ENCODE results near the gene GNAI1.

The GNAI1 gene

DNA sequence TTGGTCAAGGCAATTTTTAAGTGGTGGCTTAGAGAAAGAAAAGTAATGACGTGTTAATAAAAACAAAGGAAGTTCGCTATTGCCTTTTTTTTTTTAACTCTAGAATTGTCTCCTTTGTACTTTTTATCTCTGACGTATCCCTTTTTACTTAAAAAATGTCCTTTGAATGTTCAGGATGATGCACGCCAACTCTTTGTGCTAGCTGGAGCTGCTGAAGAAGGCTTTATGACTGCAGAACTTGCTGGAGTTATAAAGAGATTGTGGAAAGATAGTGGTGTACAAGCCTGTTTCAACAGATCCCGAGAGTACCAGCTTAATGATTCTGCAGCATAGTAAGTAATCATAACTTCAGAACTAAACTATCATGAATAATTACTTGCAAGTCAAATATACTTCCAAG lies 64.4 kb downstream of the GNAI1 start:
- no peak overlapping the region for H2BK15ac ChIP-seq (ENCODE audit: low read length)
- peaks cover 0 to 4% of the 10 kb centered on the region in 2 donors for H3K9me3 ChIP-seq (replicated peaks in 1 of 2; ENCODE audit: control insufficient read depth in 2 of 2, insufficient read depth in 1 of 2, low read depth in 1 of 2, low read length in 2 of 2)
- no peak overlapping the region for H3K27ac ChIP-seq (replicated peaks; ENCODE audit: low read length)
- H3K27me3 ChIP-seq (ENCODE audit: control insufficient read depth in 3 of 3, insufficient read depth in 3 of 3, low read depth in 1 of 3, low read length in 3 of 3), result no peaks in the 10 kb centered on the region
- no peak overlapping the region for H2AFZ ChIP-seq (ENCODE audit: low read length)
- H3K23ac ChIP-seq (ENCODE audit: low read depth, low read length, poor library complexity), result no peak overlapping the region
- H3K36me3 ChIP-seq (replicated peaks in 1 of 2; ENCODE audit: control insufficient read depth in 2 of 2, insufficient read depth in 2 of 2, low read length in 2 of 2), result peaks cover 1 to 48% of the 10 kb centered on the region in 2 donors
- WGBS, 2 donors (ENCODE audit: extremely low coverage in 2 of 2, insufficient read length in 2 of 2, insufficient replicate concordance in 1 of 2), result no CpG with 5 or more reads among the region's 5 CpGs
- no peak overlapping the region for H3K18ac ChIP-seq (ENCODE audit: low read length)
- H3K79me1 ChIP-seq (ENCODE audit: low read depth, low read length), result no peaks in the 10 kb centered on the region
- H3K4me2 ChIP-seq (ENCODE audit: insufficient read depth, low read length, poor library complexity, severe bottlenecking), result no peak overlapping the region
- no peak for DNase-seq (ENCODE audit: low spot score)
- no peaks in the 10 kb centered on the region for H3K4me1 ChIP-seq (ENCODE audit: control insufficient read depth in 2 of 2, insufficient read depth in 1 of 2, low read depth in 1 of 2, low read length in 2 of 2)
- no peak overlapping the region for H2BK12ac ChIP-seq (ENCODE audit: low read length)
- no peak overlapping the region for H3K4me3 ChIP-seq (ENCODE audit: low read length in 2 of 2)
- H3K14ac ChIP-seq (ENCODE audit: low read length), result no peak overlapping the region
- H2BK5ac ChIP-seq (ENCODE audit: low read length), result no peak overlapping the region
- H2AK5ac ChIP-seq (ENCODE audit: low read depth, low read length), result no peak overlapping the region
- no peak overlapping the region for H4K91ac ChIP-seq (ENCODE audit: low read depth, low read length, poor library complexity)
- H3K9ac ChIP-seq (ENCODE audit: low read depth, low read length, poor library complexity), result no peak overlapping the region
- no peak overlapping the region for H2BK120ac ChIP-seq (ENCODE audit: low read depth, low read length)
- no peak overlapping the region for H3K4ac ChIP-seq (ENCODE audit: low read length)
- no peak overlapping the region for H4K8ac ChIP-seq (ENCODE audit: low read depth, low read length)

DNA sequence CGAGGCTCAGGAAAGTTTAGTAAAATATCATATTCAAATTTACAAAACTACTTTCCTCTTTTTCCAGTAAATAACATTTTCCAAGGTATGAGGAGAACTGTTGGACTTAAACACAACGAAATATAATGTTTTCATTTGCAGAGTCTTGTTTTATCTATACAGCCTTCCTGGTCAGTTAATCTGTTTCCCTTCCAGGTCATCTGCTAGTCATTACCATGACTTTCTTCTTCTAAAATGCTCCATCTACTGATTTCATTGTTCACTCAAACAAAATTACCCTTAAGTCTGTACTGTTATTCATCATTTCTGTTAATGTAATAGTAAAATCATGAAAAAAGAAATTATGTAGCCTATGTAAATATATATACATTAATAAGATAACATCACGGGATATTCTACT lies 69.8 kb downstream of the GNAI1 start:
- Histone ChIP-seq H3K9ac (ENCODE audit: low read depth, low read length, poor library complexity) (no peak overlapping the region), H2AK5ac (ENCODE audit: low read depth, low read length) (no peak overlapping the region), H3K4ac (ENCODE audit: low read length) (no peak overlapping the region), H3K4me1 (ENCODE audit: control insufficient read depth in 2 of 2, insufficient read depth in 1 of 2, low read depth in 1 of 2, low read length in 2 of 2) (no peaks in the 10 kb centered on the region), H2AFZ (ENCODE audit: low read length) (no peak overlapping the region), H3K4me3 (ENCODE audit: low read length in 2 of 2) (no peak overlapping the region), H3K27me3 (ENCODE audit: control insufficient read depth in 3 of 3, insufficient read depth in 3 of 3, low read depth in 1 of 3, low read length in 3 of 3) (no peaks in the 10 kb centered on the region), H3K27ac (replicated peaks; ENCODE audit: low read length) (no peak overlapping the region), H4K8ac (ENCODE audit: low read depth, low read length) (no peak overlapping the region), H4K91ac (ENCODE audit: low read depth, low read length, poor library complexity) (no peak overlapping the region), H3K18ac (ENCODE audit: low read length) (no peak overlapping the region), H2BK12ac (ENCODE audit: low read length) (no peak overlapping the region), H3K36me3 (replicated peaks in 1 of 2; ENCODE audit: control insufficient read depth in 2 of 2, insufficient read depth in 2 of 2, low read length in 2 of 2) (peaks cover 1 to 76% of the 10 kb centered on the region in 2 donors), H3K9me3 (replicated peaks in 1 of 2; ENCODE audit: control insufficient read depth in 2 of 2, insufficient read depth in 1 of 2, low read depth in 1 of 2, low read length in 2 of 2) (no peaks in the 10 kb centered on the region), H3K79me1 (ENCODE audit: low read depth, low read length) (no peaks in the 10 kb centered on the region), H3K23ac (ENCODE audit: low read depth, low read length, poor library complexity) (no peak overlapping the region), H2BK120ac (ENCODE audit: low read depth, low read length) (no peak overlapping the region), H2BK5ac (ENCODE audit: low read length) (no peak overlapping the region), H3K4me2 (ENCODE audit: insufficient read depth, low read length, poor library complexity, severe bottlenecking) (no peak overlapping the region), H2BK15ac (ENCODE audit: low read length) (no peak overlapping the region), H3K14ac (ENCODE audit: low read length) (no peak overlapping the region)
- WGBS, 2 donors (ENCODE audit: extremely low coverage in 2 of 2, insufficient read length in 2 of 2, insufficient replicate concordance in 1 of 2), result no CpG with 5 or more reads among the region's 3 CpGs
- DNase-seq (ENCODE audit: low spot score), result no peak

GRCh38 chr7:80204919-80205318 lies 70.3 kb downstream of the GNAI1 start:
- Histone ChIP-seq H3K9me3 (replicated peaks in 1 of 2; ENCODE audit: control insufficient read depth in 2 of 2, insufficient read depth in 1 of 2, low read depth in 1 of 2, low read length in 2 of 2) (no peaks in the 10 kb centered on the region), H3K14ac (ENCODE audit: low read length) (no peak overlapping the region), H3K18ac (ENCODE audit: low read length) (no peak overlapping the region), H2BK5ac (ENCODE audit: low read length) (no peak overlapping the region), H3K4ac (ENCODE audit: low read length) (no peak overlapping the region), H3K36me3 (replicated peaks in 1 of 2; ENCODE audit: control insufficient read depth in 2 of 2, insufficient read depth in 2 of 2, low read length in 2 of 2) (peaks cover 1 to 71% of the 10 kb centered on the region in 2 donors), H2BK12ac (ENCODE audit: low read length) (no peak overlapping the region), H4K91ac (ENCODE audit: low read depth, low read length, poor library complexity) (no peak overlapping the region), H4K8ac (ENCODE audit: low read depth, low read length) (no peak overlapping the region), H3K23ac (ENCODE audit: low read depth, low read length, poor library complexity) (no peak overlapping the region), H3K4me3 (ENCODE audit: low read length in 2 of 2) (no peak overlapping the region), H3K27ac (replicated peaks; ENCODE audit: low read length) (no peak overlapping the region), H3K79me1 (ENCODE audit: low read depth, low read length) (no peaks in the 10 kb centered on the region), H2AFZ (ENCODE audit: low read length) (no peak overlapping the region), H3K4me2 (ENCODE audit: insufficient read depth, low read length, poor library complexity, severe bottlenecking) (no peak overlapping the region), H3K27me3 (ENCODE audit: control insufficient read depth in 3 of 3, insufficient read depth in 3 of 3, low read depth in 1 of 3, low read length in 3 of 3) (no peaks in the 10 kb centered on the region), H2BK15ac (ENCODE audit: low read length) (no peak overlapping the region), H3K4me1 (ENCODE audit: control insufficient read depth in 2 of 2, insufficient read depth in 1 of 2, low read depth in 1 of 2, low read length in 2 of 2) (no peaks in the 10 kb centered on the region), H2AK5ac (ENCODE audit: low read depth, low read length) (no peak overlapping the region), H2BK120ac (ENCODE audit: low read depth, low read length) (no peak overlapping the region), H3K9ac (ENCODE audit: low read depth, low read length, poor library complexity) (no peak overlapping the region)
- DNase-seq (ENCODE audit: low spot score), result no peak
- WGBS, 2 donors (ENCODE audit: extremely low coverage in 2 of 2, insufficient read length in 2 of 2, insufficient replicate concordance in 1 of 2), result no CpG with 5 or more reads among the region's 1 CpG

DNA sequence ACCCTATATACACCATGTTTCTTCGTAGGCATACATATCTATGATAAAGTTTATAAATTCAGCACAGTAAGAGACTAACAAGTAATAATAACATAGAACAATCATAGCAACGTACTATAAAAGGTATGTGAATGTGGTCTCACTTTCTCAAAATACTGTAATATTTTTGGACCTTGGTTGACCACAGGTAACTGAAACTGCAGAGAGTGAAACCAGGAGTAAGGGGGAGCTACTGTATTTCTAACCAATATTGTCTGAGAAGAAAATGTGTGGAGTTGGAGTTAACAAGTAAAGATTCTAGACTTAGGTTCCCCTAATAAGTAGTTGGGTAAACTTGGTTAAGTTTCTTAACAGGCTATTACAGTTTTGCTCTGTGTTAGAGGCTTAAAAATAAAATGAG lies 72.1 kb downstream of the GNAI1 start:
- H3K23ac ChIP-seq (ENCODE audit: low read depth, low read length, poor library complexity), result no peak overlapping the region
- no peaks in the 10 kb centered on the region for H3K4me1 ChIP-seq (ENCODE audit: control insufficient read depth in 2 of 2, insufficient read depth in 1 of 2, low read depth in 1 of 2, low read length in 2 of 2)
- WGBS, 2 donors (ENCODE audit: extremely low coverage in 2 of 2, insufficient read length in 2 of 2, insufficient replicate concordance in 1 of 2), result no CpG with 5 or more reads among the region's 2 CpGs
- H3K9ac ChIP-seq (ENCODE audit: low read depth, low read length, poor library complexity), result no peak overlapping the region
- no peak overlapping the region for H3K18ac ChIP-seq (ENCODE audit: low read length)
- H4K8ac ChIP-seq (ENCODE audit: low read depth, low read length), result no peak overlapping the region
- H3K27me3 ChIP-seq (ENCODE audit: control insufficient read depth in 3 of 3, insufficient read depth in 3 of 3, low read depth in 1 of 3, low read length in 3 of 3), result no peaks in the 10 kb centered on the region
- no peak overlapping the region for H3K27ac ChIP-seq (replicated peaks; ENCODE audit: low read length)
- no peak overlapping the region for H3K14ac ChIP-seq (ENCODE audit: low read length)
- H3K4ac ChIP-seq (ENCODE audit: low read length), result no peak overlapping the region
- DNase-seq (ENCODE audit: low spot score), result no peak
- H3K36me3 ChIP-seq (replicated peaks in 1 of 2; ENCODE audit: control insufficient read depth in 2 of 2, insufficient read depth in 2 of 2, low read length in 2 of 2), result peaks cover 2 to 67% of the 10 kb centered on the region in 2 donors
- H2BK12ac ChIP-seq (ENCODE audit: low read length), result no peak overlapping the region
- no peak overlapping the region for H4K91ac ChIP-seq (ENCODE audit: low read depth, low read length, poor library complexity)
- no peak overlapping the region for H2BK15ac ChIP-seq (ENCODE audit: low read length)
- no peaks in the 10 kb centered on the region for H3K9me3 ChIP-seq (replicated peaks in 1 of 2; ENCODE audit: control insufficient read depth in 2 of 2, insufficient read depth in 1 of 2, low read depth in 1 of 2, low read length in 2 of 2)
- no peak overlapping the region for H3K4me2 ChIP-seq (ENCODE audit: insufficient read depth, low read length, poor library complexity, severe bottlenecking)
- H2BK120ac ChIP-seq (ENCODE audit: low read depth, low read length), result no peak overlapping the region
- no peak overlapping the region for H3K4me3 ChIP-seq (ENCODE audit: low read length in 2 of 2)
- H2BK5ac ChIP-seq (ENCODE audit: low read length), result no peak overlapping the region
- H2AK5ac ChIP-seq (ENCODE audit: low read depth, low read length), result no peak overlapping the region
- no peak overlapping the region for H2AFZ ChIP-seq (ENCODE audit: low read length)
- no peaks in the 10 kb centered on the region for H3K79me1 ChIP-seq (ENCODE audit: low read depth, low read length)
